HL-60 (cell line): ENCODE measurements around the gene RHBDD1.

Source experiments
- DNase-seq, 2 experiments: peaks; one replicate each; pipeline ENCODE4 v3.0.0-alpha.2; 2010 to 2020; ENCODE audit warnings: low read depth in 1 of 2, low spot score in 1 of 2
- H3K27ac ChIP-seq: fragments of 250-450 bp; sonication (Bioruptor Pico); replicated peaks from 2 replicates; pipeline ENCODE4 v1.5.1; 2020; ENCODE audit warnings: mild to moderate bottlenecking, moderate library complexity
- H3K27me3 ChIP-seq: fragments of 250-450 bp; sonication (Bioruptor Pico); 2 replicates; pipeline ENCODE4 v1.5.1; 2021; ENCODE audit warnings: mild to moderate bottlenecking, moderate library complexity; ENCODE audit not compliant: insufficient read depth, poor library complexity, severe bottlenecking
- H3K4me3 ChIP-seq: replicated peaks from 2 replicates; pipeline ENCODE4 v1.5.1; 2011; ENCODE audit warnings: mild to moderate bottlenecking, control low read depth, low read length; ENCODE audit not compliant: insufficient read depth
- CTCF ChIP-seq: IDR thresholded peaks from one replicate; pipeline ENCODE4 v1.5.1; 2011; ENCODE audit warnings: low read length, control low read depth, inconsistent platforms; ENCODE audit not compliant: insufficient read depth
- GABPA ChIP-seq: IDR thresholded peaks from 2 replicates; pipeline ENCODE4 v1.6.1; 2012; ENCODE audit warnings: low read depth
- POLR2AphosphoS5 ChIP-seq: IDR thresholded peaks from 2 replicates; pipeline ENCODE4 v1.6.1; 2012; ENCODE audit warnings: low read depth
- REST ChIP-seq: IDR thresholded peaks from 2 replicates; pipeline ENCODE4 v1.6.1; 2012; ENCODE audit warnings: low read depth; ENCODE audit not compliant: insufficient replicate concordance
- SPI1 ChIP-seq: IDR thresholded peaks from 2 replicates; pipeline ENCODE4 v1.6.1; 2012; ENCODE audit warnings: low read depth, mild to moderate bottlenecking, borderline replicate concordance

The RHBDD1 gene

GRCh38 chr2:226962176-226962773 is 126.4 kb downstream of the RHBDD1 start:
- no peak overlapping the region for H3K4me3 ChIP-seq
- no peak overlapping the region for H3K27ac ChIP-seq
- TF ChIP-seq SPI1, result no peak
- no peak for TF ChIP-seq POLR2AphosphoS5
- no peak for TF ChIP-seq REST
- TF ChIP-seq CTCF, result no peak
- no peak for TF ChIP-seq GABPA
- DNase-seq, result no peak
- no peaks in the 10 kb centered on the region for H3K27me3 ChIP-seq

- Histone ChIP-seq H3K4me3 (no peak overlapping the region), H3K27me3 (no peaks in the 10 kb centered on the region), H3K27ac (no peak overlapping the region)
- no peak for TF ChIP-seq CTCF
- no peak for TF ChIP-seq REST
- TF ChIP-seq POLR2AphosphoS5, result no peak
- TF ChIP-seq GABPA, result no peak
- TF ChIP-seq SPI1, result no peak
- no peak for DNase-seq
These were observed 127.7 kb downstream of the RHBDD1 start for GRCh38 chr2:226963528-226963927.

GRCh38 chr2:226965376-226965775 is 129.5 kb downstream of the RHBDD1 start:
- Histone ChIP-seq H3K4me3 (no peak overlapping the region), H3K27me3 (no peaks in the 10 kb centered on the region), H3K27ac (no peak overlapping the region)
- TF ChIP-seq REST, result no peak
- TF ChIP-seq GABPA, result no peak
- no peak for TF ChIP-seq SPI1
- TF ChIP-seq CTCF, result no peak
- TF ChIP-seq POLR2AphosphoS5, result no peak
- no peak for DNase-seq
